ENCODE measurements around the gene TMEM37. TPM values are rescaled to one million over a fixed set of nuclear protein-coding genes. Genes with fewer than 3 reads are reported as not detected.

TMEM37 gene
- total RNA-seq, 2 donors from 2014 or later: 19.1 to 22.1 TPM

- intact Hi-C loops (cut with DNase I): no loop called here
- ATAC-seq (no peak), DNase-seq (no peak)
- Histone ChIP-seq H3K36me3 (replicated peaks in 1 of 2; ENCODE audit: insufficient read depth in 1 of 2, low read depth in 2 of 2) (no peaks in the 10 kb centered on the region), H3K4me3 (no peak overlapping the region), H3K9me3 (no peaks in the 10 kb centered on the region), H3K4me1 (peaks cover 52% of the 10 kb centered on the region), H3K27ac (peak overlapping the region in 3 of 4 donors; percentile 53 to 59 (median 57)), H3K27me3 (no peaks in the 10 kb centered on the region)
- TF ChIP-seq CTCF (IDR thresholded peaks at IDR 0.05): no peak
- no peak for TF ChIP-seq POLR2A (IDR thresholded peaks at IDR 0.05)
- whole genome bisulfite sequencing, 2 donors: 72% methylated on average over 9 to 12 of the region's 12 CpGs
Observed at GRCh38 chr2:119478188-119478977, 46.7 kb downstream of the TMEM37 start.

- Histone ChIP-seq H3K4me1 (peaks cover 57% of the 10 kb centered on the region), H3K36me3 (replicated peaks in 1 of 2; ENCODE audit: insufficient read depth in 1 of 2, low read depth in 2 of 2) (no peaks in the 10 kb centered on the region), H3K9me3 (no peaks in the 10 kb centered on the region), H3K4me3 (no peak overlapping the region), H3K27ac (peak overlapping the region in 3 of 4 donors; percentile 53 to 59 (median 57)), H3K27me3 (no peaks in the 10 kb centered on the region)
- WGBS, 2 donors: 69 to 93% methylated on average over 3 of the region's 3 CpGs
- TF ChIP-seq POLR2A (IDR thresholded peaks at IDR 0.05): no peak
- TF ChIP-seq CTCF (IDR thresholded peaks at IDR 0.05): no peak
- ATAC-seq (no peak), DNase-seq (no peak)
- intact Hi-C loops (cut with DNase I): no loop called here
Observed at GRCh38 chr2:119478978-119479295, 47.3 kb downstream of the TMEM37 start.

- H3K27me3 ChIP-seq: no peaks in the 10 kb centered on the region
- H3K27ac ChIP-seq: peak overlapping the region in 3 of 4 donors; percentile 90 to 97 (median 92)
- H3K9me3 ChIP-seq: no peaks in the 10 kb centered on the region
- ATAC-seq: no peak
- intact Hi-C loops (cut with DNase I): no loop called here
- peaks cover 70% of the 10 kb centered on the region for H3K4me1 ChIP-seq
- WGBS, 2 donors: 87% methylated on average over 5 of the region's 5 CpGs
- DNase-seq: no peak
- no peak overlapping the region for H3K4me3 ChIP-seq
- TF ChIP-seq POLR2A (IDR thresholded peaks at IDR 0.05) (no peak), CTCF (IDR thresholded peaks at IDR 0.05) (no peak)
- H3K36me3 ChIP-seq (replicated peaks in 1 of 2; ENCODE audit: insufficient read depth in 1 of 2, low read depth in 2 of 2): no peaks in the 10 kb centered on the region
Observed at GRCh38 chr2:119480184-119480583, 48.5 kb downstream of the TMEM37 start.

GRCh38 chr2:119480718-119481142, 49.1 kb downstream of the TMEM37 start:
- H3K36me3 ChIP-seq (replicated peaks in 1 of 2; ENCODE audit: insufficient read depth in 1 of 2, low read depth in 2 of 2): no peaks in the 10 kb centered on the region
- peaks cover 75% of the 10 kb centered on the region for H3K4me1 ChIP-seq
- intact Hi-C loops (cut with DNase I): no loop called here
- no peak overlapping the region for H3K4me3 ChIP-seq
- H3K27ac ChIP-seq: peak overlapping the region in 3 of 4 donors; percentile 90 to 97 (median 92)
- DNase-seq (peak; percentile 55 to 80 (median 69)), ATAC-seq (peak; percentile 33)
- no peaks in the 10 kb centered on the region for H3K9me3 ChIP-seq
- WGBS, 2 donors: 42 to 60% methylated on average over 10 to 11 of the region's 11 CpGs
- no peaks in the 10 kb centered on the region for H3K27me3 ChIP-seq
- TF ChIP-seq POLR2A (IDR thresholded peaks at IDR 0.05): peak in 2 of 3 donors; percentile 12 to 26
- no peak for TF ChIP-seq CTCF (IDR thresholded peaks at IDR 0.05)
